ENCODE measurements around the gene B3GLCT. TPM values are rescaled to one million over a fixed set of nuclear protein-coding genes. Genes with fewer than 3 reads are reported as not detected.

Gene B3GLCT
- total RNA-seq, 3 donors from 2014 or later, result 7.5 to 19.2 (median 10.5) TPM

GRCh38 chr13:31221057-31221456 is 21.3 kb downstream of the B3GLCT start:
- no peaks in the 10 kb centered on the region for H3K36me3 ChIP-seq
- TF ChIP-seq CTCF (IDR thresholded peaks at IDR 0.05), result no peak
- TF ChIP-seq POLR2AphosphoS5 (IDR thresholded peaks at IDR 0.05), result no peak
- TF ChIP-seq POLR2A (IDR thresholded peaks at IDR 0.05), result no peak
- H3K27me3 ChIP-seq, result no peaks in the 10 kb centered on the region
- no peak for DNase-seq (ENCODE audit: low spot score in 2 of 2)
- intact Hi-C loops (cut with DNase I; ENCODE audit: low total_unique reads), result loop anchor here (1.0 kb wide), 1 partner anchor 8 kb away; no protein-coding TSS in a partner anchor
- no peak overlapping the region for H3K4me3 ChIP-seq
- H3K27ac ChIP-seq, result no peak overlapping the region
- H3K9me3 ChIP-seq, result no peaks in the 10 kb centered on the region
- no peaks in the 10 kb centered on the region for H3K4me1 ChIP-seq

GRCh38 chr13:31223215-31223614 is 23.4 kb downstream of the B3GLCT start:
- Histone ChIP-seq H3K9me3 (no peaks in the 10 kb centered on the region), H3K27ac (no peak overlapping the region), H3K4me1 (no peaks in the 10 kb centered on the region), H3K27me3 (no peaks in the 10 kb centered on the region), H3K4me3 (no peak overlapping the region), H3K36me3 (no peaks in the 10 kb centered on the region)
- DNase-seq (ENCODE audit: low spot score in 2 of 2), result no peak
- TF ChIP-seq CTCF (IDR thresholded peaks at IDR 0.05) (no peak), POLR2AphosphoS5 (IDR thresholded peaks at IDR 0.05) (no peak), POLR2A (IDR thresholded peaks at IDR 0.05) (no peak)
- intact Hi-C loops (cut with DNase I; ENCODE audit: low total_unique reads), result no loop called here

GRCh38 chr13:31223640-31224039 is 23.9 kb downstream of the B3GLCT start:
- H3K27me3 ChIP-seq, result no peaks in the 10 kb centered on the region
- TF ChIP-seq POLR2A (IDR thresholded peaks at IDR 0.05), result no peak
- TF ChIP-seq CTCF (IDR thresholded peaks at IDR 0.05), result no peak
- TF ChIP-seq POLR2AphosphoS5 (IDR thresholded peaks at IDR 0.05), result no peak
- no peaks in the 10 kb centered on the region for H3K36me3 ChIP-seq
- H3K27ac ChIP-seq, result no peak overlapping the region
- no peak overlapping the region for H3K4me3 ChIP-seq
- DNase-seq (ENCODE audit: low spot score in 2 of 2), result no peak
- no peaks in the 10 kb centered on the region for H3K4me1 ChIP-seq
- no peaks in the 10 kb centered on the region for H3K9me3 ChIP-seq
- intact Hi-C loops (cut with DNase I; ENCODE audit: low total_unique reads), result no loop called here

GRCh38 chr13:31224174-31224669 is 24.4 kb downstream of the B3GLCT start:
- Histone ChIP-seq H3K4me3 (no peak overlapping the region), H3K9me3 (no peaks in the 10 kb centered on the region), H3K4me1 (no peaks in the 10 kb centered on the region), H3K27ac (no peak overlapping the region), H3K27me3 (no peaks in the 10 kb centered on the region), H3K36me3 (no peaks in the 10 kb centered on the region)
- no peak for DNase-seq (ENCODE audit: low spot score in 2 of 2)
- intact Hi-C loops (cut with DNase I; ENCODE audit: low total_unique reads), result no loop called here
- TF ChIP-seq CTCF (IDR thresholded peaks at IDR 0.05) (no peak), POLR2A (IDR thresholded peaks at IDR 0.05) (no peak), POLR2AphosphoS5 (IDR thresholded peaks at IDR 0.05) (no peak)

- TF ChIP-seq CTCF (IDR thresholded peaks at IDR 0.05) (no peak), POLR2AphosphoS5 (IDR thresholded peaks at IDR 0.05) (no peak), POLR2A (IDR thresholded peaks at IDR 0.05) (no peak)
- Histone ChIP-seq H3K27ac (no peak overlapping the region), H3K4me3 (no peak overlapping the region), H3K9me3 (no peaks in the 10 kb centered on the region), H3K27me3 (no peaks in the 10 kb centered on the region), H3K4me1 (no peaks in the 10 kb centered on the region), H3K36me3 (no peaks in the 10 kb centered on the region)
- DNase-seq (ENCODE audit: low spot score in 2 of 2), result no peak
- intact Hi-C loops (cut with DNase I; ENCODE audit: low total_unique reads), result no loop called here
These were observed 25.3 kb downstream of the B3GLCT start for GRCh38 chr13:31224963-31225559.

Data from breast epithelium (tissue), 4 donors.